Endothelial cell of umbilical vein (primary cell): Measurements from ENCODE around the gene CTBS. TPM values are rescaled to one million over a fixed set of nuclear protein-coding genes. Genes with fewer than 3 reads are reported as not detected.

Experiments
- BruUV-seq: library from RNA; stranded (reverse); fragments of 400-500 nt; replicated peaks from 2 replicates; lab custom pipeline; 2021; lab: Mats Ljungman, UMichigan
- CTCF ChIA-PET: fragments of 300-600, 350-600 bp; sonication (Branson Sonifier 250); formaldehyde crosslinking; loops from one replicate; lab custom pipeline; 2021; ENCODE audit warnings: antibody characterized with exemption, inconsistent platforms; lab: Charles Lee
- POLR2A ChIA-PET: fragments of 300-600, 350-600 bp; sonication (Branson Sonifier 250); formaldehyde crosslinking; loops from one replicate; lab custom pipeline; 2021; ENCODE audit warnings: antibody characterized with exemption, inconsistent platforms; lab: Charles Lee
- DNase-seq: peaks from one replicate; pipeline ENCODE4 v3.0.0-alpha.2; 2011; ENCODE audit warnings: low read depth, low spot score
- FAIRE-seq: peaks from 2 replicates; lab custom pipeline; 2011; peaks lifted over from hg19 to GRCh38; lab: Jason Lieb, UNC
- H2AFZ ChIP-seq: 2 replicates; pipeline ENCODE4 v1.6.0; 2012; ENCODE audit warnings: low read depth, low read length, control low read depth, inconsistent platforms
- H3K27ac ChIP-seq: 2 replicates; pipeline ENCODE4 v1.5.1; 2011; ENCODE audit warnings: low read depth, mild to moderate bottlenecking, control low read depth, low read length, moderate library complexity; ENCODE audit not compliant: insufficient read depth
- H3K27me3 ChIP-seq, 2 experiments: 2 replicates each; pipeline versions ENCODE4 v1.6.0 to v1.6.1; 2011; ENCODE audit warnings: low read length in 2 of 2, mixed read lengths in 1 of 2; ENCODE audit not compliant: control insufficient read depth in 2 of 2, insufficient read depth in 2 of 2
- H3K36me3 ChIP-seq, 2 experiments: 2 replicates in 1 of 2; 3 replicates in 1 of 2; pipeline ENCODE4 v1.5.1; 2011; ENCODE audit warnings: low read length in 2 of 2, mild to moderate bottlenecking in 1 of 2, moderate library complexity in 1 of 2; ENCODE audit not compliant: control insufficient read depth in 2 of 2, insufficient read depth in 2 of 2; ENCODE audit errors: extremely low read depth in 1 of 2
- H3K4me1 ChIP-seq: 3 replicates; pipeline ENCODE4 v1.5.1; 2011; ENCODE audit warnings: mild to moderate bottlenecking, low read length; ENCODE audit not compliant: control insufficient read depth, insufficient read depth; ENCODE audit errors: extremely low read depth
- H3K4me2 ChIP-seq: 2 replicates; pipeline ENCODE4 v1.6.1; 2011; ENCODE audit warnings: low read length, control low read depth, mixed read lengths; ENCODE audit not compliant: insufficient read depth
- H3K4me3 ChIP-seq, 3 experiments: fragments of 200-600 bp in 1 of 3; sonication (generic), shearing (Covaris generic) in 1 of 3; replicated peaks in 1 of 3; 2 replicates each; pipeline ENCODE4 v1.5.1; 2011 to 2016; ENCODE audit warnings: control low read depth in 3 of 3, low read length in 3 of 3, mild to moderate bottlenecking in 2 of 3, inconsistent platforms in 1 of 3, low read depth in 1 of 3, moderate library complexity in 1 of 3; ENCODE audit not compliant: insufficient read depth in 1 of 3
- H3K79me2 ChIP-seq: 2 replicates; pipeline ENCODE4 v1.6.0; 2012; ENCODE audit warnings: low read length, inconsistent platforms; ENCODE audit not compliant: control insufficient read depth, insufficient read depth
- H3K9ac ChIP-seq: replicated peaks from 2 replicates; pipeline ENCODE3; 2011; ENCODE audit warnings: low read length, control low read depth; ENCODE audit not compliant: insufficient read depth; ENCODE audit errors: extremely low read depth
- H3K9me1 ChIP-seq: replicated peaks from 3 replicates; pipeline ENCODE4 v1.6.0; 2011; ENCODE audit warnings: mild to moderate bottlenecking, low read length; ENCODE audit not compliant: control insufficient read depth, insufficient read depth; ENCODE audit errors: extremely low read depth
- H3K9me3 ChIP-seq: replicated peaks from 2 replicates; pipeline ENCODE4 v1.5.1; 2012; ENCODE audit warnings: low read length, inconsistent platforms; ENCODE audit not compliant: control insufficient read depth, insufficient read depth
- H4K20me1 ChIP-seq: replicated peaks from 2 replicates; pipeline ENCODE3; 2011; ENCODE audit warnings: mild to moderate bottlenecking, low read length; ENCODE audit not compliant: control insufficient read depth, insufficient read depth; ENCODE audit errors: extremely low read depth
- CTCF ChIP-seq, 2 donors: IDR thresholded peaks; 1 replicate in 1 of 2; 2 replicates in 1 of 2; pipeline ENCODE4 v1.5.1; 2011; ENCODE audit warnings: low read length in 2 of 2, mild to moderate bottlenecking in 2 of 2, moderate library complexity in 2 of 2, control low read depth in 1 of 2, inconsistent platforms in 1 of 2, low read depth in 1 of 2; ENCODE audit not compliant: insufficient read depth in 1 of 2; ENCODE audit errors: extremely low read depth in 1 of 2
- EZH2 ChIP-seq: IDR thresholded peaks from 2 replicates; pipeline ENCODE4 v1.6.1; 2012; ENCODE audit warnings: borderline replicate concordance, low read depth, mild to moderate bottlenecking, moderate library complexity, low read length, inconsistent platforms; ENCODE audit not compliant: severe bottlenecking
- FOS ChIP-seq: IDR thresholded peaks from 2 replicates; pipeline ENCODE4 v1.6.1; 2011; ENCODE audit warnings: mild to moderate bottlenecking, low read length, moderate library complexity, borderline replicate concordance; ENCODE audit not compliant: insufficient read depth
- GATA2 ChIP-seq: IDR thresholded peaks from 2 replicates; pipeline ENCODE4 v1.7.0; 2011; ENCODE audit warnings: low read depth, mild to moderate bottlenecking, moderate library complexity, mixed read lengths, low read length; ENCODE audit not compliant: insufficient read length, insufficient read depth
- JUN ChIP-seq: IDR thresholded peaks from 2 replicates; pipeline ENCODE4 v1.6.1; 2011; ENCODE audit warnings: borderline replicate concordance, low read depth; ENCODE audit not compliant: insufficient read length, insufficient read depth
- MAX ChIP-seq: IDR thresholded peaks from 2 replicates; pipeline ENCODE4 v1.6.1; 2011; ENCODE audit not compliant: insufficient read depth, insufficient read length
- MYC ChIP-seq: IDR thresholded peaks from one replicate; pipeline ENCODE4 v1.6.1; 2011; ENCODE audit warnings: mild to moderate bottlenecking, low read depth, low read length
- POLR2A ChIP-seq: IDR thresholded peaks from 2 replicates; pipeline ENCODE4 v1.6.1; 2012; ENCODE audit warnings: low read depth, mild to moderate bottlenecking, control low read depth, low read length
- POLR2AphosphoS5 ChIP-seq: IDR thresholded peaks from 2 replicates; pipeline ENCODE4 v1.6.1; 2012; ENCODE audit warnings: low read depth, mild to moderate bottlenecking, control low read depth, low read length, moderate library complexity; ENCODE audit not compliant: insufficient read depth
- dilution Hi-C: fragments of 300-500 bp; cut with MboI; formaldehyde crosslinking; loops from one replicate; pipeline ENCODE4 v1.15.0; 2019; ENCODE audit warnings: low sequenced_read_pairs; ENCODE audit not compliant: extremely low pct_ligation_motif_present
- intact Hi-C: fragments of 100-400 bp; cut with micrococcal nuclease; formaldehyde crosslinking; loops from one replicate; pipeline ENCODE4 v1.10.0; 2022
- polyA plus RNA-seq, 4 experiments: library from polyadenylated mRNA; depleted of rRNA in 3 of 4; stranded (reverse) in 3 of 4; unstranded in 1 of 4; fragments of >200 nt; gene quantifications; 2 replicates each; pipeline versions ENCODE4 v1.2.1 to v1.2.3, GENCODE V29; 2011 to 2012; ENCODE audit warnings: missing spikeins in 1 of 4
- total RNA-seq: library from RNA; stranded (reverse); gene quantifications from 2 replicates; pipeline ENCODE4 v1.2.3, GENCODE V29; 2021

The CTBS gene
- total and polyA plus RNA-seq, 2 donors (not counting 3 experiments of a cell fraction or from before 2014, with no cell fraction given): 11.4 to 14.3 TPM

GRCh38 chr1:84605157-84605556 is 30.9 kb upstream of the CTBS start:
- no peak for TF ChIP-seq POLR2A
- TF ChIP-seq MYC: no peak
- TF ChIP-seq CTCF (IDR thresholded peaks at IDR 0.05; ENCODE audit: extremely low read depth in 1 of 2, insufficient read depth in 1 of 2, low read depth in 1 of 2, low read length in 2 of 2): no peak
- no peak for TF ChIP-seq MAX
- TF ChIP-seq EZH2: no peak
- no peak for TF ChIP-seq POLR2AphosphoS5
- TF ChIP-seq GATA2: no peak
- TF ChIP-seq FOS: no peak
- no peak for TF ChIP-seq JUN
- FAIRE-seq: no peak
- H3K9me1 ChIP-seq: no peaks in the 10 kb centered on the region
- no peak overlapping the region for H3K4me3 ChIP-seq
- dilution Hi-C loops: loop anchor here (25.0 kb wide), 1 partner anchor 168 kb away; no protein-coding TSS in a partner anchor
- POLR2A ChIA-PET: interaction anchor here (2.5 kb wide), 1 partner anchor 32 kb away, joined by 19 read pairs; the partner anchor contains the start of gene CTBS
- peaks cover 23% of the 10 kb centered on the region for H3K4me1 ChIP-seq
- no TSS peak for BruUV-seq
- no peak overlapping the region for H3K27ac ChIP-seq
- peaks cover 2% of the 10 kb centered on the region for H3K9me3 ChIP-seq
- H4K20me1 ChIP-seq: no peaks in the 10 kb centered on the region
- H3K4me2 ChIP-seq: no peak overlapping the region
- no peaks in the 10 kb centered on the region for H3K79me2 ChIP-seq
- intact Hi-C loops: loop anchor here (2.0 kb wide), 2 partner anchors 172 to 358 kb away; no protein-coding TSS in a partner anchor
- H3K9ac ChIP-seq: no peak overlapping the region
- DNase-seq: no peak
- CTCF ChIA-PET: interaction anchor here (0.6 to 7.2 kb wide), 44 partner anchors 9 to 708 kb away, joined by 3 to 124 read pairs (median 4); partner anchors contain the start of genes CTBS, GNG5, PRKACB and SPATA1
- no peak overlapping the region for H2AFZ ChIP-seq
- H3K36me3 ChIP-seq: no peaks in the 10 kb centered on the region
- no peaks in the 10 kb centered on the region for H3K27me3 ChIP-seq
